MV-4-11 (cell line): ENCODE measurements around the gene WASF2.

Experiments
- DNase-seq: peaks from one replicate; lab custom pipeline; 2025; lab: John Stamatoyannopoulos, UW

The WASF2 gene

GRCh38 chr1:27357281-27358037, 132.5 kb downstream of the WASF2 start:
- peak; percentile 33 for DNase-seq

- no peak for DNase-seq
These were observed 133.2 kb downstream of the WASF2 start for GRCh38 chr1:27356619-27357280.

GRCh38 chr1:27356277-27356618, 133.7 kb downstream of the WASF2 start:
- no peak for DNase-seq

- no peak for DNase-seq
These were observed 134.3 kb downstream of the WASF2 start for GRCh38 chr1:27355683-27356082.
